ENCODE data around the gene MTHFD2.
"Not testable (repeated sequence)": the region's sequence is repeated elsewhere in the genome, so short reads cannot be mapped to it uniquely, and the experiment has no call there.

MTHFD2 gene

GRCh38 chr2:74198023-74198460 is 373 bp upstream of the MTHFD2 start:
- no peak for DNase-seq (ENCODE audit: low read depth)

GRCh38 chr2:74199275-74199701 is 873 bp downstream of the MTHFD2 start:
- DNase-seq (ENCODE audit: low read depth) = no peak

- no peak for DNase-seq (ENCODE audit: low read depth)
These were observed 1.5 kb downstream of the MTHFD2 start for GRCh38 chr2:74199871-74200305.

- no peak for DNase-seq (ENCODE audit: low read depth)
These were observed 2.8 kb downstream of the MTHFD2 start for GRCh38 chr2:74201196-74201595.

GRCh38 chr2:74201596-74201995 is 3.2 kb downstream of the MTHFD2 start:
- DNase-seq (ENCODE audit: low read depth) = no peak

GRCh38 chr2:74204436-74204835 is 6.0 kb downstream of the MTHFD2 start:
- DNase-seq (ENCODE audit: low read depth) = no peak

- DNase-seq (ENCODE audit: low read depth) = no peak
These were observed 6.7 kb downstream of the MTHFD2 start for GRCh38 chr2:74205113-74205512.

GRCh38 chr2:74205596-74205995 is 7.2 kb downstream of the MTHFD2 start:
- no peak for DNase-seq (ENCODE audit: low read depth)

- no peak for DNase-seq (ENCODE audit: low read depth)
These were observed 7.8 kb downstream of the MTHFD2 start for GRCh38 chr2:74206180-74206688.

- DNase-seq (ENCODE audit: low read depth) = no peak
These were observed 14.4 kb downstream of the MTHFD2 start for GRCh38 chr2:74212702-74213410.

- not testable (repeated sequence) for DNase-seq (ENCODE audit: low read depth)
These were observed 17.4 kb downstream of the MTHFD2 start for GRCh38 chr2:74215771-74216170.

- no peak for DNase-seq (ENCODE audit: low read depth)
These were observed 18.2 kb downstream of the MTHFD2 start for GRCh38 chr2:74216642-74217041.

- no peak for DNase-seq (ENCODE audit: low read depth)
These were observed 21.6 kb downstream of the MTHFD2 start for GRCh38 chr2:74219846-74220486.

- DNase-seq (ENCODE audit: low read depth) = no peak
These were observed 22.7 kb downstream of the MTHFD2 start for GRCh38 chr2:74221091-74221490.

- no peak for DNase-seq (ENCODE audit: low read depth)
These were observed 23.3 kb downstream of the MTHFD2 start for GRCh38 chr2:74221604-74222299.

- no peak for DNase-seq (ENCODE audit: low read depth)
These were observed 23.9 kb downstream of the MTHFD2 start for GRCh38 chr2:74222300-74222650.

GRCh38 chr2:74223941-74224770 is 25.7 kb downstream of the MTHFD2 start:
- DNase-seq (ENCODE audit: low read depth) = no peak

- DNase-seq (ENCODE audit: low read depth) = no peak
These were observed 27.5 kb downstream of the MTHFD2 start for GRCh38 chr2:74225698-74226459.

GRCh38 chr2:74226648-74227213 is 28.3 kb downstream of the MTHFD2 start:
- no peak for DNase-seq (ENCODE audit: low read depth)

- no peak for DNase-seq (ENCODE audit: low read depth)
These were observed 29.2 kb downstream of the MTHFD2 start for GRCh38 chr2:74227646-74228045.

GRCh38 chr2:74228772-74229171 is 30.4 kb downstream of the MTHFD2 start:
- no peak for DNase-seq (ENCODE audit: low read depth)
